K562 (cell line): Measurements from ENCODE around the gene DENND2C. TPM values are rescaled to one million over a fixed set of nuclear protein-coding genes. Genes with fewer than 3 reads are reported as not detected.

ENCODE experiments used
- ATAC-seq: fragments of 200-7000 bp; cut with Tn5 transposase; 3 replicates; pipeline ENCODE4 v1.9.1; 2020; ENCODE audit warnings: moderate library complexity
- BruUV-seq: library from RNA; stranded (reverse); fragments of 400-500 nt; replicated peaks from 2 replicates; lab custom pipeline; 2021; lab: Mats Ljungman, UMichigan
- CTCF ChIA-PET: fragments of 300-600 bp; formaldehyde crosslinking; extraction: SDS; loops from one replicate; lab custom pipeline; 2021; ENCODE audit warnings: low intra/inter-chr PET ratio; lab: Yijun Ruan, JAX
- POLR2A ChIA-PET: fragments of 300-600, 350-650 bp; sonication (Branson Sonifier 250); formaldehyde crosslinking; extraction: SDS; loops from one replicate; lab custom pipeline; 2021; ENCODE audit warnings: antibody characterized with exemption, inconsistent platforms; lab: Yijun Ruan, JAX
- DNase-seq, 4 experiments: peaks; one replicate each; pipeline versions ENCODE4 v3.0.0 to v3.0.0-alpha.2; 2011 to 2018; ENCODE audit warnings: low spot score in 3 of 4, mixed read lengths in 3 of 4; ENCODE audit errors: extremely low read depth in 1 of 4
- FAIRE-seq: peaks from 2 replicates; lab custom pipeline; 2011; peaks lifted over from hg19 to GRCh38; lab: Jason Lieb, UNC
- H2AFZ ChIP-seq: 2 replicates; pipeline ENCODE4 v1.6.0; 2011; ENCODE audit warnings: low read depth, low read length, control low read depth, inconsistent platforms
- H3K27ac ChIP-seq: fragments of 200-600 bp; 3 replicates; pipeline ENCODE4 v1.8.0; 2011; ENCODE audit warnings: low read depth, mild to moderate bottlenecking, control low read depth, inconsistent platforms, low read length, moderate library complexity, mixed read lengths; ENCODE audit errors: extremely low read depth
- H3K27me3 ChIP-seq, 2 experiments: fragments of 300-600 bp in 1 of 2; 2 replicates in 1 of 2; 3 replicates in 1 of 2; pipeline versions ENCODE4 v1.6.0 to v1.8.0; 2011; ENCODE audit warnings: inconsistent platforms in 2 of 2, low read length in 2 of 2, mild to moderate bottlenecking in 1 of 2, mixed read lengths in 1 of 2, moderate library complexity in 1 of 2; ENCODE audit not compliant: control insufficient read depth in 2 of 2, insufficient read depth in 2 of 2
- H3K36me3 ChIP-seq: fragments of 300-600 bp; 3 replicates; pipeline ENCODE4 v1.8.0; 2011; ENCODE audit warnings: mild to moderate bottlenecking, low read length, inconsistent platforms; ENCODE audit not compliant: control insufficient read depth, insufficient read depth
- H3K4me1 ChIP-seq, 2 experiments: fragments of 200-600 bp in 1 of 2; replicated peaks in 1 of 2; 2 replicates in 1 of 2; 3 replicates in 1 of 2; pipeline versions ENCODE4 v1.5.1 to v1.8.0; 2011; ENCODE audit warnings: inconsistent platforms in 2 of 2, low read length in 2 of 2, mild to moderate bottlenecking in 1 of 2, mixed read lengths in 1 of 2, moderate library complexity in 1 of 2; ENCODE audit not compliant: control insufficient read depth in 2 of 2, insufficient read depth in 2 of 2
- H3K4me2 ChIP-seq: 2 replicates; pipeline ENCODE4 v1.6.1; 2011; ENCODE audit warnings: low read length, control low read depth, inconsistent platforms, mixed read lengths; ENCODE audit not compliant: insufficient read depth
- H3K4me3 ChIP-seq: fragments of 200-600 bp; sonication (generic), shearing (Covaris generic); 2 replicates; pipeline ENCODE4 v1.5.1; 2016; ENCODE audit warnings: control low read depth, inconsistent platforms
- H3K79me2 ChIP-seq: fragments of 200-600 bp; 3 replicates; pipeline ENCODE4 v1.8.0; 2011; ENCODE audit warnings: low read length, inconsistent platforms; ENCODE audit not compliant: control insufficient read depth, insufficient read depth
- H3K9ac ChIP-seq, 2 experiments: 2 replicates each; pipeline versions ENCODE4 v1.6.0 to v1.6.1; 2011; ENCODE audit warnings: low read depth in 2 of 2, low read length in 2 of 2, control low read depth in 1 of 2, inconsistent platforms in 1 of 2, mild to moderate bottlenecking in 1 of 2, mixed read lengths in 1 of 2; ENCODE audit not compliant: insufficient read depth in 1 of 2
- H3K9me1 ChIP-seq: one replicate; pipeline ENCODE4 v1.6.0; 2011; ENCODE audit warnings: inconsistent platforms, mild to moderate bottlenecking, low read length, moderate library complexity; ENCODE audit not compliant: control insufficient read depth, insufficient read depth
- H3K9me3 ChIP-seq: replicated peaks from 2 replicates; pipeline ENCODE4 v1.5.1; 2011; ENCODE audit warnings: low read depth, low read length, inconsistent platforms; ENCODE audit not compliant: control insufficient read depth, insufficient read depth
- H4K20me1 ChIP-seq: replicated peaks from 2 replicates; pipeline ENCODE4 v1.6.1; 2011; ENCODE audit warnings: low read length, inconsistent platforms, mixed read lengths; ENCODE audit not compliant: control insufficient read depth, insufficient read depth
- BRF1 ChIP-seq: IDR thresholded peaks from 3 replicates; pipeline ENCODE4 v1.6.1; 2011; ENCODE audit warnings: borderline replicate concordance, mild to moderate bottlenecking; ENCODE audit not compliant: insufficient read length; ENCODE audit errors: extremely low read depth
- CHAMP1 ChIP-seq: fragments of 450-650 bp; IDR thresholded peaks from 2 replicates; pipeline ENCODE4 v1.6.1; 2016; ENCODE audit warnings: mild to moderate bottlenecking
- CREBBP ChIP-seq: IDR thresholded peaks from one replicate; pipeline ENCODE4 v1.6.1; 2012; ENCODE audit warnings: low read depth, mild to moderate bottlenecking, control low read depth, inconsistent platforms, low read length
- GTF2E2 ChIP-seq: fragments of 200-800 bp; sonication (Bioruptor generic); IDR thresholded peaks from 2 replicates; pipeline ENCODE4 v1.6.1; 2016; ENCODE audit warnings: missing genetic modification characterization, missing compliant biosample characterization
- KLF1 ChIP-seq: fragments of 450-650 bp; IDR thresholded peaks from 2 replicates; pipeline ENCODE4 v1.6.1; 2016; ENCODE audit warnings: missing genetic modification characterization, missing compliant biosample characterization
- MECOM ChIP-seq: fragments of 250-450 bp; sonication (Bioruptor Pico); IDR thresholded peaks from 2 replicates; pipeline ENCODE4 v1.8.0; 2022; ENCODE audit warnings: inconsistent platforms
- NELFE ChIP-seq: IDR thresholded peaks from 2 replicates; pipeline ENCODE4 v1.6.1; 2011; ENCODE audit warnings: mild to moderate bottlenecking; ENCODE audit not compliant: insufficient read depth, insufficient read length
- POLR2AphosphoS2 ChIP-seq: IDR thresholded peaks from 2 replicates; pipeline ENCODE4 v1.6.1; 2012; ENCODE audit warnings: low read length, improper control_type of control experiment
- RBM17 ChIP-seq: fragments of 200-400 bp; formaldehyde crosslinking; IDR thresholded peaks from 2 replicates; pipeline ENCODE4 v1.6.1; 2017; ENCODE audit warnings: low read depth, mild to moderate bottlenecking, low read length, borderline replicate concordance
- SMARCA5 ChIP-seq: fragments of 450-650 bp; IDR thresholded peaks from 2 replicates; pipeline ENCODE4 v1.6.1; 2016
- SRSF7 ChIP-seq: fragments of 200-400 bp; formaldehyde crosslinking; optimal IDR thresholded peaks from 2 replicates; pipeline ENCODE3; 2017; ENCODE audit warnings: mild to moderate bottlenecking, low read depth, low read length
- ZNF75A ChIP-seq: fragments of 450-650 bp; formaldehyde crosslinking; IDR thresholded peaks from 2 replicates; pipeline ENCODE4 v1.4.0; 2020; ENCODE audit warnings: mild to moderate bottlenecking
- WGBS: fragments of 100-300 bp; shearing (Covaris generic); methylation state at CpG from one replicate; pipeline ENCODE4 v1.1.6; 2016; ENCODE audit warnings: low coverage, mixed read lengths; ENCODE audit not compliant: insufficient coverage; ENCODE audit errors: missing lambda C conversion rate; 5-methylcytosine and 5-hydroxymethylcytosine counted together
- in situ Hi-C: fragments of 300-500 bp; cut with MboI; formaldehyde crosslinking; loops from 4 replicates; pipeline ENCODE4 v1.15.0; 2018; ENCODE audit warnings: inconsistent platforms, mixed read lengths
- intact Hi-C: fragments of 100-400 bp; cut with micrococcal nuclease; formaldehyde crosslinking; loops from 2 replicates; pipeline ENCODE4 v1.14.2; 2022
- polyA plus RNA-seq, 8 experiments: library from polyadenylated mRNA; depleted of rRNA in 4 of 8; stranded (reverse) in 5 of 8; unstranded in 3 of 8; fragments of >200 nt; fragmentation: Nextera tagmentation in 2 of 8; fragmentation: Illumina TruSeq in 1 of 8; extraction: Ambion mirVana in 2 of 8; extraction: Trizol in 1 of 8; gene quantifications; 2 replicates each; pipeline versions ENCODE4 v1.2.1 to v1.2.3, GENCODE V29; 2011 to 2014; ENCODE audit warnings: inconsistent platforms in 1 of 8, missing spikeins in 1 of 8
- total RNA-seq, 7 experiments: library from RNA; depleted of rRNA in 6 of 7; stranded (reverse); fragments of >200 nt in 6 of 7; fragmentation: Illumina TruSeq in 2 of 7; extraction: Trizol in 2 of 7; gene quantifications; 2 replicates each; pipeline versions ENCODE4 v1.2.1 to v1.2.3, GENCODE V29; 2011 to 2021; ENCODE audit warnings: low replicate concordance in 1 of 7
- TF ChIP-seq, protein P1 (sequence below): IDR thresholded peaks from 2 replicates; pipeline ENCODE4 v1.6.1; 2012; ENCODE audit warnings: low read depth, low read length, improper control_type of control experiment, borderline replicate concordance

DENND2C gene
- total and polyA plus RNA-seq, 9 of the 15 experiments (the other 6 are each of a cell fraction or from before 2014, with no cell fraction given): 0.03 to 0.25 (median 0.14) TPM

DNA sequence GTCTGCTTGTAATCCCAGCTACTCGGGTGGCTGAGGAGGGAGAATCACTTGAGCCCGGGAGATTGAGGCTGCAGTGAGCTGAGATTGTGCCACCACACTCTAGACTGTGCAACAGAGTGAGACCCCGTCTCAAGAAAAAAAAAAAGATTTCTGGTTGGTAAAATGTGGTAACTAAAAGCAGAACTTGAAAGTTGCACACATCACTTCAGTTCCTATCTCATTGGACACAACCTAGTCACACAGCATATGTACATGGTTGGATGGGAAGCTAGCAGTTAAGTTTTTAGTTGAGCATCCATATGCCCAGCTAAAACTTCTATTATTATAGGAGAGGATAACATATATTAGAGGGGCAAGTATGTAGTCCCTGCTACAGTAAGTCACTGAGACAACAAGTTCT, 110.5 kb downstream of the DENND2C start:
- Histone ChIP-seq H3K36me3 (no peaks in the 10 kb centered on the region), H3K4me2 (no peak overlapping the region), H4K20me1 (no peaks in the 10 kb centered on the region), H3K4me3 (no peak overlapping the region), H3K9me1 (no peaks in the 10 kb centered on the region), H3K27ac (no peak overlapping the region), H3K27me3 (no peaks in the 10 kb centered on the region), H3K9me3 (no peaks in the 10 kb centered on the region), H3K4me1 (no peaks in the 10 kb centered on the region), H2AFZ (no peak overlapping the region), H3K9ac (no peak overlapping the region), H3K79me2 (no peaks in the 10 kb centered on the region)
- CTCF ChIA-PET: interaction anchor here (1.6 to 3.1 kb wide), 2 partner anchors 132 to 212 kb away, joined by 6 to 32 read pairs; no protein-coding TSS in a partner anchor
- no TSS peak for BruUV-seq
- DNase-seq: no peak
- in situ Hi-C loops (no loop called here), intact Hi-C loops (loop anchor here (2.0 to 5.0 kb wide), 2 partner anchors 47 to 127 kb away; no protein-coding TSS in a partner anchor)
- TF ChIP-seq KLF1 (tag): no peak
- no peak for TF ChIP-seq BRF1
- TF ChIP-seq GTF2E2: no peak
- no peak for TF ChIP-seq NELFE
- no peak for TF ChIP-seq ZNF75A (CRISPR knock-in tag)
- no peak for TF ChIP-seq SMARCA5
- TF ChIP-seq, protein P1, sequence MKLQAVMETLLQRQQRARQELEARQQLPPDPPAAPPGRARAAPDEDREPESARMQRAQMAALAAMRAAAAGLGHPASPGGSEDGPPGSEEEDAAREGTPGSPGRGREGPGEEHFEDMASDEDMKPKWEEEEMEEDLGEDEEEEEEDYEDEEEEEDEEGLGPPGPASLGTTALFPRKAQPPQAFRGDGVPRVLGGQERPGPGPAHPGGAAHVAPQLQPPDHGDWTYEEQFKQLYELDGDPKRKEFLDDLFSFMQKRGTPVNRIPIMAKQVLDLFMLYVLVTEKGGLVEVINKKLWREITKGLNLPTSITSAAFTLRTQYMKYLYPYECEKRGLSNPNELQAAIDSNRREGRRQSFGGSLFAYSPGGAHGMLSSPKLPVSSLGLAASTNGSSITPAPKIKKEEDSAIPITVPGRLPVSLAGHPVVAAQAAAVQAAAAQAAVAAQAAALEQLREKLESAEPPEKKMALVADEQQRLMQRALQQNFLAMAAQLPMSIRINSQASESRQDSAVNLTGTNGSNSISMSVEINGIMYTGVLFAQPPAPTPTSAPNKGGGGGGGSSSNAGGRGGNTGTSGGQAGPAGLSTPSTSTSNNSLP: no peak
- no peak for TF ChIP-seq RBM17
- no peak for TF ChIP-seq CHAMP1
- no peak for TF ChIP-seq CREBBP
- no peak for TF ChIP-seq POLR2AphosphoS2
- no peak for TF ChIP-seq MECOM
- TF ChIP-seq SRSF7: no peak
- no peak for ATAC-seq
- no peak for FAIRE-seq
- WGBS: 48% methylated on average over 3 of the region's 3 CpGs
- POLR2A ChIA-PET: no interaction called here
